NK-92 (cell line): Measurements from ENCODE around the gene ICA1.
"Not testable (repeated sequence)": the region's sequence is repeated elsewhere in the genome, so short reads cannot be mapped to it uniquely, and the experiment has no call there.

Experiments
- DNase-seq: peaks from one replicate; lab custom pipeline; 2025; ENCODE audit not compliant: unreplicated experiment; lab: John Stamatoyannopoulos, UW

ICA1 gene

GRCh38 chr7:8261711-8262695 is at the start of gene ICA1:
ICA1 (minus strand) TSS chr7:8262167; CDS start chr7:8235926, 26,241 bp downstream.
- DNase-seq, result no peak

GRCh38 chr7:8310876-8311275 is 48.9 kb upstream of the ICA1 start:
- DNase-seq, result no peak

- no peak for DNase-seq
Observed at GRCh38 chr7:8305625-8306388, 43.8 kb upstream of the ICA1 start.

GRCh38 chr7:8305104-8305503 is 43.1 kb upstream of the ICA1 start:
- no peak for DNase-seq

- DNase-seq, result no peak
Observed at GRCh38 chr7:8303904-8304528, 42.0 kb upstream of the ICA1 start.

DNA sequence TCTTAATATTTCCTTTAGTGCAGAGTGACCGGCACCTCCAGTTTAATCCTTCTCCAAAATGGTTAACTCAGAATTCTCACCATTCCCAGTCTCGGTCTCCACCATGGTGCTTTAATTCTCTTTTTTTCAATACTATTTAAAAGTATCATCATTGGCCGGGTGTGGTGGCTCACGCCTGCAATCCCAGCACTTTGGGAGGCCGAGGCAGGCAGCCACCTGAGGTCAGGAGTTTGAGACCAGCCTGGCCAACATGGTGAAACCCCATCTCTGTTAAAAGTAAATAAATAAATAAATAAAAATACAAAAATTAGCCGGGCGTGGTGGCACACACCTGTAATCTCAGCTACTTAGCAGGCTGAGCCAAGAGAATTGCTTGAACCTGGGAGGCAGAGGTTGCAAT is 35.1 kb upstream of the ICA1 start:
- not testable (repeated sequence) for DNase-seq

GRCh38 chr7:8296362-8296659 is 34.3 kb upstream of the ICA1 start:
- DNase-seq, result no peak

- no peak for DNase-seq
Observed at GRCh38 chr7:8295638-8296361, 33.8 kb upstream of the ICA1 start.

DNA sequence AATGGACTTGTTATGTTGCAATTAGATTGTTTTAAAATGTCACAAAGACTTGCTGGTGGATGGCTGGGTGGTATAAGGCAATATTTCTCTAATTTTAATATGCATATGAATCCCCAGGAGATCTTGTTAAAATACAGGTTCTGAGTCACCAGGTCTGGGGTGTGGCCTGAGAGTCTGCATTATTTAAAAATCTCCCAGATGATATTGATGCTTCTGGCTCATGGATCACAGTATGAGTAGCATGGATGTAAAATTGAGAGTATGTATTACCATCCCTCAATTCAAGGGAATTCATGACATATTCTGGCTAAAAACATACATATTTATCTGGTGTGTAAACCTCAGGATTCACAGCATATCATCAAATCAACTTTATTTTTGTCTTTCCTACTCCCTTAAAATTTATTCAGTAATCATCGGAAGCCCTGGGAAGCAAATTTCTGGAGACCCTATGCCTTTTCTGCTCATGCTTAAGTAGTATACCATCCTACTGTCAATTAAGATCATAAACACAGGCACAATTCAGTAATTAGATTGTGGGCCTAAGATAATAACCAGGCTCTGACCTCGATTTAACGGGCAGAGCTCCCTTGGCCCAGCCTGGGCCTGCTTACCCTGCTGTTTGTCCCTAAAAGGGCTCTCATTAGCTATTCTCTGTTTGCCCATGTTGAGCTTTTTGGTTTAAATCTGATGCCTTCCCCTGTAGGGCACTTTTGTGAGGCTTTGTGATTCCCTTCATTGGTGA is 29.6 kb upstream of the ICA1 start:
- no peak for DNase-seq

GRCh38 chr7:8290645-8291308 is 28.8 kb upstream of the ICA1 start:
- DNase-seq, result no peak

DNA sequence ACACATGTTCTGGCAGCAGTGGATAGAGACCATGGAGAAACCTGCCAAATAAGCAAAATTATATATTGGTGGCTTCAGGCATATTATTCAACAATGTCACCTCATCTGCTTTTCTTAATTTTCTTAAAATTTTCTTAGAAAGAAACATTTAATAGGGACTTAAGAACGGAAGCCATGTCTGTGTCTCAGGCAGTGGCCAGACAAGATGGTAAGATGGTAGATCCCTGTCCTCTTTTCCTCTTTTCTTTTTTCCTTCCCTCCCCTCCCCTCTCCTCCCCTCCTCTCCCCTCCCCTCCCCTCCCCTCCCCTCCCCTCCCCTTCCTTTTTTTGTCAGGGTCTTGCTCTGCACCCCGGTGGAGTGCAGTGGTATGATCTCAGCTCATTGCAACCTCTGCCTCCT is 24.2 kb upstream of the ICA1 start:
- no peak for DNase-seq

GRCh38 chr7:8285155-8285554 is 23.2 kb upstream of the ICA1 start:
- no peak for DNase-seq

DNA sequence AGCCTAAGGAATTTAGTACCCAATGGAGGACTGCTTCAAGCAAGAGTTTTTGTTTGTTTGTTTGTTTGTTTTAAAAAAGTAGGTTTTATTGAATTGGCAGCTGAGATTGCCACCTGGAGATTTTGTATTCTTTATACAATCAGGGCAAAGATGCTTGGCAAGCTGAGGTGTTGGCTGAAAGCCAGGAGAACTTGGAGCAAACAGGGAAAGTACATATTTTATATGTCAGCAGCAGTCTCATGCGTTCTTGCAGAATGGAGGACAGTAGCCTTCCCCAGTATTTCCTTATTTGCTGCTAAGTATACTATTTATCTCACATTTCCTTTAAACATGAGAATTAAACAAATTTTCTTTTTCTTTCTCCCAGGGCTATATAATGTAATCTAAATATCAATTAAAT is 22.6 kb upstream of the ICA1 start:
- no peak for DNase-seq

GRCh38 chr7:8283968-8284367 is 22.0 kb upstream of the ICA1 start:
- DNase-seq, result no peak

DNA sequence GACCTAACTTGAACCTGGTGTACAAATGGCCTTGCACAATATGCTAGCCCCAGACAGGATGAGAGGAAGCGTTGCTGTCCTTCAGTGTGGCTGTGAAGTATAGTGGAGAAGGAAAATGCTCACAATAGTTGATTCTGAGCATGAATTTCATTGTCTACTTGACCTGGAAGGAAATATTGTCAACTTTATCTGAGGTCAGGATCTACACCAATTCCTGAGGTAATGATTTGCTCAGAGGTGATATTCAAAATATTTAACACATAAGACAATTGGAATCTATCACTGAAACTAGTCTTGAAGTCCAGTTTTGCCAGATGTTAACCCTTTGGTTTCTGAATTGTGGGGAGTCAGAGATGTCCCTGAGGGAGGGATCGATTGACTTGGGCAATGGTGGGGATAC is 20.9 kb upstream of the ICA1 start:
- DNase-seq, result no peak

DNA sequence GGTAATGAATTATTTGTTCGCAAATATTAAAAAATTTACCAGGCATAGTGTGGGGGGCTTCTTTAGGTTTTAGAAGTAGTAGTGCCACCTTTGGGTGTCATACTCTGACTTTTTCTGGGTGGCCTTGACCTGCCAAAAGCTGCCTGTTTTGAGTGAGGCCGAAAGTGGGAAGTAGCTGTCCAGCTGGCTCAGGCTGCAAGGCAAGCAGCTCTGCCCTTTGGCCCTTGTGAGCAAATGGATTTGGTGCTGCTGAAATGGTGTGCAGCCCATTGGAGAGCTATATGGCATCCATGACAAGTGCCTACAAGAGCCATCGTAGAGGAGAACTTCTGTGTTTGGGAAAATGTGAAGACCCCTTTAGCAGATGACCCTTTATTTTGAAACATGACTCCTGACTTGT is 20.2 kb upstream of the ICA1 start:
- no peak for DNase-seq

DNA sequence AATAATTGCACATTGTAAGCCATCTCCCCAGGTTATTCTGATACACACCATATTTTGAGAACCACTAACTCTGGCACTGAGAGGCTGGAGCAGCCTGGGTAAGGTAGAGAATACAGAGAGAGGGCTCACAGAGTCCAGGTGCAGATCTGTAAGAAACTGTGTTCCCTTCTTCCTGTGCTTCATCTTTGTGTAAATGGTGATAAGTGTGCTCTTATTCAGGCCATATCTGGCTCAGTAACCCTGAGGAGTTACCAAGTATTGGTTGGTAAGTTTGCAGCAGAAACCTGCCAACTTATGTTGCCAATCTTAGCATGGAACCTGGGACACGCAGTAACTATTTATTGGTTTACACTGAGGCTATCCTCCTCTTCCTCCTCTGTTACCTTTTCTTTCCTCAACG is 16.2 kb upstream of the ICA1 start:
- no peak for DNase-seq

GRCh38 chr7:8277394-8277982 is 15.5 kb upstream of the ICA1 start:
- DNase-seq, result no peak

GRCh38 chr7:8274589-8274988 is 12.6 kb upstream of the ICA1 start:
- DNase-seq, result no peak

DNA sequence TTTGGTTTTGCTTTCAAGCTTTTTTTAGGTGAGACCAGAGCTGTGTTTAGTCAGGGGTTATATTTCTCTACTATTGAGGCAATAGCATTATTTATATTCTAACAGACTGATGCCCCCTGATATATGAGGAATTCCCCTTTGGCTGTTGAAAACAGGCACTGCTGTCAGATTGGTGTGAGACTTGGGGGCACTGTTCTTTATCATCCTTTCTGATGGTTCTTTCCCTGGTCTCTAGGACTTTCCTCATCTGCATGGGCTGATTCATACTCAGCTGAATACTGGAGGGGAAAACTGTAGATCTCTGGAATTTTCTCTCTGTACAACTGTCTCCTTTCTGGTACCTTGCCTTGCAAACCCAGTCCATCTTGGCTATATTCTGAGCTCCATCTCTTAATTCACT is 10.0 kb upstream of the ICA1 start:
- no peak for DNase-seq
